Fibroblast of mammary gland (primary cell): Measurements from ENCODE around the gene TFR2.

ENCODE experiments used
- DNase-seq: peaks from one replicate; pipeline ENCODE4 v3.0.0-alpha.2; 2010; ENCODE audit warnings: low read depth
- H3K4me3 ChIP-seq: 2 replicates; pipeline ENCODE4 v1.5.1; 2011; ENCODE audit warnings: low read depth, mild to moderate bottlenecking, low read length, moderate library complexity; ENCODE audit not compliant: control insufficient read depth
- CTCF ChIP-seq: conservative IDR thresholded peaks from 2 replicates; pipeline ENCODE4 v1.5.1; 2011; ENCODE audit warnings: low read depth, low read length, inconsistent platforms; ENCODE audit not compliant: control insufficient read depth, insufficient read depth

TFR2 gene

GRCh38 chr7:100641463-100641859, at the start of gene TFR2:
Gene TFR2 (minus strand): TSS chr7:100641552. CDS start chr7:100641509, 43 bp downstream.
- DNase-seq: no peak
- H3K4me3 ChIP-seq: no peak within 1 kb of the TSS
- no peak for TF ChIP-seq CTCF

GRCh38 chr7:100689230-100690135, 48.1 kb upstream of the TFR2 start:
- no peak overlapping the region for H3K4me3 ChIP-seq
- DNase-seq: no peak
- no peak for TF ChIP-seq CTCF

- H3K4me3 ChIP-seq: no peak overlapping the region
- DNase-seq: no peak
- TF ChIP-seq CTCF: no peak
Observed at GRCh38 chr7:100688326-100688860, 47.0 kb upstream of the TFR2 start.

- H3K4me3 ChIP-seq: no peak overlapping the region
- peak; percentile 70 for DNase-seq
- TF ChIP-seq CTCF: no peak
Observed at GRCh38 chr7:100687751-100688300, 46.5 kb upstream of the TFR2 start.

GRCh38 chr7:100687261-100687660, 45.9 kb upstream of the TFR2 start:
- no peak for DNase-seq
- no peak overlapping the region for H3K4me3 ChIP-seq
- no peak for TF ChIP-seq CTCF

GRCh38 chr7:100686822-100687211, 45.5 kb upstream of the TFR2 start:
- no peak for DNase-seq
- no peak for TF ChIP-seq CTCF
- H3K4me3 ChIP-seq: no peak overlapping the region
